Right lobe of liver (tissue), 6 donors: Measurements from ENCODE around the gene KIZ. TPM values are rescaled to one million over a fixed set of nuclear protein-coding genes. Genes with fewer than 3 reads are reported as not detected.
"Not testable (repeated sequence)": the region's sequence is repeated elsewhere in the genome, so short reads cannot be mapped to it uniquely, and the experiment has no call there.

Experiments used
- ATAC-seq, 4 donors: fragments of 200-7000 bp; cut with Tn5 transposase; one replicate each; pipeline ENCODE4 v1.9.1; 2020; ENCODE audit warnings: mild to moderate bottlenecking in 4 of 4, moderate library complexity in 4 of 4
- DNase-seq, 3 donors: peaks; one replicate each; pipeline ENCODE4 v3.0.0-alpha.2; 2020
- H3K27ac ChIP-seq, 3 donors: fragments of 200-600 bp; one replicate each; pipeline ENCODE4 v1.8.0; 2022
- H3K27me3 ChIP-seq, 2 donors: fragments of 200-600 bp; one replicate each; pipeline ENCODE4 v1.8.0; 2022
- H3K36me3 ChIP-seq, 4 donors: fragments of 200-600 bp; sonication (generic) in 1 of 4; one replicate each; pipeline versions ENCODE4 v1.5.1 to v1.8.0; 2017 to 2022; ENCODE audit warnings: control low read depth in 1 of 4
- H3K4me1 ChIP-seq, 4 donors: fragments of 200-600 bp; sonication (generic) in 1 of 4; one replicate each; pipeline versions ENCODE4 v1.5.1 to v1.8.0; 2017 to 2022; ENCODE audit warnings: control low read depth in 1 of 4
- H3K4me3 ChIP-seq, 3 donors: fragments of 200-600 bp; one replicate each; pipeline ENCODE4 v1.8.0; 2022
- H3K9me3 ChIP-seq, 4 donors: fragments of 200-600 bp; sonication (generic) in 1 of 4; one replicate each; pipeline versions ENCODE4 v1.5.1 to v1.8.0; 2017 to 2022; ENCODE audit warnings: control low read depth in 1 of 4
- POLR2A ChIP-seq: fragments of 450-650 bp; IDR thresholded peaks from one replicate; pipeline ENCODE4 v1.6.1; 2017; ENCODE audit warnings: antibody characterized with exemption, mild to moderate bottlenecking
- WGBS: methylation state at CpG from one replicate; pipeline ENCODE4 v1.1.6; 2018; ENCODE audit warnings: low coverage, low lambda C conversion rate; ENCODE audit not compliant: insufficient coverage; ENCODE audit errors: missing lambda C conversion rate; 5-methylcytosine and 5-hydroxymethylcytosine counted together
- intact Hi-C, 2 donors: fragments of 100-400 bp; cut with DNase I; formaldehyde crosslinking; loops; one replicate each; pipeline versions ENCODE4 v1.11.2 to v1.14.1; 2022
- total RNA-seq, 6 experiments: library from RNA; depleted of rRNA in 2 of 6; stranded (reverse); fragments of >200 nt in 2 of 6; fragmentation: NEBNext Ultra II Directional in 3 of 6; extraction: Animal tissue kit (Norgen Biotek cat#: 25700) in 3 of 6; gene quantifications; one replicate each; pipeline versions ENCODE4 v1.1.0 to v1.2.4, GENCODE V29; 2016 to 2023
- TF ChIP-seq, protein P1 (sequence below), 4 donors: fragments of 200-600 bp in 3 of 4; fragments of 450-650 bp in 1 of 4; IDR thresholded peaks; one replicate each; pipeline versions ENCODE4 v1.5.1 to v1.8.0; 2016 to 2022; ENCODE audit warnings: antibody characterized with exemption in 4 of 4, mild to moderate bottlenecking in 2 of 4
- donor health status: DM: no; HTN: yes; CAD: no.
- donor health status: DM: no; HTN: no; CAD: no.
- donor health status: DM: no; HTN: no; CAD: no.
- donor health status: DM: no; HTN: yes; CAD: no.
- donor health status: DM: no; HTN: yes; CAD: no.

The KIZ gene
- total RNA-seq, 6 experiments from 2014 or later, result 5.1 to 11.5 (median 7.4) TPM

DNA sequence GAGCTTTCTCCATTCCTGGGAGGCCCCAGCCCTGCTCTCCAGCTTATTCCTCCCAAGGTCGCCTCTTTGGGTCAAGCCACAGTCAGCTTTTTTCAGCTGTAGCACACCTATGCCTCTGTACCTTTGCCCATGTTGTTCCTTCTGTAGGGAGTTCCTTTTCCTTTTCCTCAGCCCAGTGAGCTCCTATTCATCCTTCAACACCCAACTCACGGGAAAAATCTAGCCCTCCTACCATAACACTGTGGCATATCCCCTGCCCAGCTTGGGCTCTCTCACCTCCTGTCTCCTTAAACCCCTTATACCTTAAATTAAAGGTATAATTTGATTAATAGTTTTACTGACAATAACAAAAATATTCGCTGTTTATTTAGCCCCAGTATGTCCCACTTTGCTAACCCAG is 118.9 kb downstream of the KIZ start:
- no peaks in the 10 kb centered on the region for H3K4me1 ChIP-seq
- no peaks in the 10 kb centered on the region for H3K27me3 ChIP-seq
- no peak overlapping the region for H3K4me3 ChIP-seq
- H3K27ac ChIP-seq, result no peak overlapping the region
- no peaks in the 10 kb centered on the region for H3K36me3 ChIP-seq
- no peak for ATAC-seq
- no peak for DNase-seq
- 85% methylated on average over 3 of the region's 3 CpGs for WGBS
- intact Hi-C loops, result no loop called here
- TF ChIP-seq, protein P1, sequence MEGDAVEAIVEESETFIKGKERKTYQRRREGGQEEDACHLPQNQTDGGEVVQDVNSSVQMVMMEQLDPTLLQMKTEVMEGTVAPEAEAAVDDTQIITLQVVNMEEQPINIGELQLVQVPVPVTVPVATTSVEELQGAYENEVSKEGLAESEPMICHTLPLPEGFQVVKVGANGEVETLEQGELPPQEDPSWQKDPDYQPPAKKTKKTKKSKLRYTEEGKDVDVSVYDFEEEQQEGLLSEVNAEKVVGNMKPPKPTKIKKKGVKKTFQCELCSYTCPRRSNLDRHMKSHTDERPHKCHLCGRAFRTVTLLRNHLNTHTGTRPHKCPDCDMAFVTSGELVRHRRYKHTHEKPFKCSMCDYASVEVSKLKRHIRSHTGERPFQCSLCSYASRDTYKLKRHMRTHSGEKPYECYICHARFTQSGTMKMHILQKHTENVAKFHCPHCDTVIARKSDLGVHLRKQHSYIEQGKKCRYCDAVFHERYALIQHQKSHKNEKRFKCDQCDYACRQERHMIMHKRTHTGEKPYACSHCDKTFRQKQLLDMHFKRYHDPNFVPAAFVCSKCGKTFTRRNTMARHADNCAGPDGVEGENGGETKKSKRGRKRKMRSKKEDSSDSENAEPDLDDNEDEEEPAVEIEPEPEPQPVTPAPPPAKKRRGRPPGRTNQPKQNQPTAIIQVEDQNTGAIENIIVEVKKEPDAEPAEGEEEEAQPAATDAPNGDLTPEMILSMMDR (IDR thresholded peaks at IDR 0.05), result no peak
- no peak for TF ChIP-seq POLR2A
- no peaks in the 10 kb centered on the region for H3K9me3 ChIP-seq

DNA sequence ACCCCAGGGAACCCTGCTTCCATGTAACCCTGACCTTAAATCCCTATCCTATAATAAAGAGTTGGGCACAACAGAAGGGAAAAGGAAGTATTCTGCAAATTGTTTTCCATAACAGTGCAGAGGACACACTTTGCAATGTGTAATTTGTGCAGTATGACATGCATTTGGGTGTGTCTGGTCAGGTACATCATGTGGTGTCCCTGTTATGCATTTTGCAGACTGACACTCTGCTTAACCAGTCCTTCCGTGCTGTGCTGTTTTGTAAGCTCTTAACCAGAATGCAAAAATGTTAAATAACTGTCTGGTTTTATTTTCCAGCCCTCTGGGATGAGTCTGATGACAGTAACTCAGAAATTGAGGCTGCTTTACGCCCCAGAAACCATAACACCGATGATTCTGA is 120.3 kb downstream of the KIZ start:
- WGBS, result 92% methylated on average over 2 of the region's 3 CpGs
- Histone ChIP-seq H3K9me3 (no peaks in the 10 kb centered on the region), H3K27ac (no peak overlapping the region), H3K27me3 (no peaks in the 10 kb centered on the region), H3K4me1 (no peaks in the 10 kb centered on the region), H3K36me3 (no peaks in the 10 kb centered on the region), H3K4me3 (no peak overlapping the region)
- intact Hi-C loops, result no loop called here
- ATAC-seq, result no peak
- DNase-seq, result no peak
- TF ChIP-seq POLR2A, result no peak
- TF ChIP-seq, protein P1 (IDR thresholded peaks at IDR 0.05), result no peak

DNA sequence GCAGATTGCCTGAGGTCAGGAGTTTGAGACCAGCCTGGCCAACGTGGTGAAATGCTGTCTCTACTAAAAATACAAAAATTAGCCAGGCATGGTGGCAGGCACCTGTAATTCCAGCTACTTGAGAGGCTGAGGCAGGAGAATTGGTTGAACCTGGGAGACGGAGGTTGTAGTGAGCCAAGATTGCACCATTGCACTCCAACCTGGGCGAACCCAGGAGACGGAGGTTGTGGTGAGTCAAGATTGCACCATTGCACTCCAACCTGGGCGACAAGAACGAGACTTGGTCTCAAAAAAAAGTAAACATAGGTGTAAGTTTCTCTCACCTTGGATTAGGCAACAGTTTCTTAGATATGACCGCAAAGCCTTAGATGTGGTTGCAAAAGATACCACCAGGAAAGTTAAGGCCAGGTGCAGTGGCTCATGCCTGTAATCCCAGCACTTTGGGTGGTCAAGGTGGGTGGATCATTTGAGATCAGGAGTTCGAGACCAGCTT is 121.8 kb downstream of the KIZ start:
- H3K4me1 ChIP-seq, H3K4me3 ChIP-seq, H3K36me3 ChIP-seq, DNase-seq, H3K27ac ChIP-seq, ATAC-seq, H3K27me3 ChIP-seq, H3K9me3 ChIP-seq, intact Hi-C loops: not testable (repeated sequence)
- WGBS, result 70% methylated on average over 7 of the region's 8 CpGs

DNA sequence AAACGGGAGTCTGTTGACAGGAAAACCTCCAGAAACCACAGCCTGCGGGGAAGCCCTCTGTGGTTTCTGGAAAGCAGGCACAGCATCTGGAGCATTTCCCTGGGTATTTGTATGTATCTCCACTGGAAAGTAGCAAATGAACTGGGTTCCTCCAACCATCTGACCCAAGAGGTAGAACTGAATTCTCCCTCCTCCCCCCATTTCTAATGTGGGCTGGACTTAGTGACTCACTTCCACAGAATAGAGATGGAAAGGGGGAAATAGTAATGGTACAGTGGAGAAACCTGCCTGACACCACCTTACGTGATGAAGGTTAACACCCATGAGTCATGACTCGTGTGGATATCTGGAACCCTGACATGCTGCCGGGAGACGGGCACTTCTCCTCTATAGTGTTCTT is 125.4 kb downstream of the KIZ start:
- intact Hi-C loops, result no loop called here
- Histone ChIP-seq H3K4me3 (no peak overlapping the region), H3K36me3 (no peaks in the 10 kb centered on the region), H3K4me1 (no peaks in the 10 kb centered on the region), H3K27me3 (no peaks in the 10 kb centered on the region), H3K27ac (no peak overlapping the region), H3K9me3 (no peaks in the 10 kb centered on the region)
- WGBS, result 66% methylated on average over 5 of the region's 6 CpGs
- ATAC-seq (no peak), DNase-seq (no peak)
- TF ChIP-seq, protein P1 (IDR thresholded peaks at IDR 0.05), result no peak
- no peak for TF ChIP-seq POLR2A

DNA sequence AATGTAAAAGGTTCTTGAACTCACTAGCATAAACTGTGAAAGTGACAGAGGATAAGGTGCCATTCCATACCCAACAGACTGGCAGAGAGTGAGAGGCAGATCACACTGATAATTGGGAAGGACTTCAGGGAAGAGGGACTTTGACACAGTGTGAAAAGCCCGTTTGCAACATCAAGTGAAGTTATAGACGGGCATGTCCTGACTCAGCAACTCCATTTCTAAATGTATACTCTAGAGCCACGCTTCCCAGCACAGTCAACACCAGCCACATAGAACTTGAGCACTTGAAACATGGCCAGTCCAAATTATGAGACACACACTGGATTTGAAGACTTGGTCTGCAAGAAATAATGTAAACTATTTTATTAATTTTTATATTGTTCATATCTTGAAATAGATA is 131.3 kb downstream of the KIZ start:
- TF ChIP-seq, protein P1 (IDR thresholded peaks at IDR 0.05), result no peak
- TF ChIP-seq POLR2A, result no peak
- 49% methylated on average over 3 of the region's 3 CpGs for WGBS
- intact Hi-C loops, result no loop called here
- no peak for ATAC-seq
- no peak overlapping the region for H3K4me3 ChIP-seq
- no peak for DNase-seq
- H3K27me3 ChIP-seq, result no peaks in the 10 kb centered on the region
- no peaks in the 10 kb centered on the region for H3K9me3 ChIP-seq
- no peak overlapping the region for H3K27ac ChIP-seq
- no peaks in the 10 kb centered on the region for H3K36me3 ChIP-seq
- H3K4me1 ChIP-seq, result no peaks in the 10 kb centered on the region
